ENCODE data around the gene ABCC10.
"Not testable (repeated sequence)": the region's sequence is repeated elsewhere in the genome, so short reads cannot be mapped to it uniquely, and the experiment has no call there.

Gene ABCC10

DNA sequence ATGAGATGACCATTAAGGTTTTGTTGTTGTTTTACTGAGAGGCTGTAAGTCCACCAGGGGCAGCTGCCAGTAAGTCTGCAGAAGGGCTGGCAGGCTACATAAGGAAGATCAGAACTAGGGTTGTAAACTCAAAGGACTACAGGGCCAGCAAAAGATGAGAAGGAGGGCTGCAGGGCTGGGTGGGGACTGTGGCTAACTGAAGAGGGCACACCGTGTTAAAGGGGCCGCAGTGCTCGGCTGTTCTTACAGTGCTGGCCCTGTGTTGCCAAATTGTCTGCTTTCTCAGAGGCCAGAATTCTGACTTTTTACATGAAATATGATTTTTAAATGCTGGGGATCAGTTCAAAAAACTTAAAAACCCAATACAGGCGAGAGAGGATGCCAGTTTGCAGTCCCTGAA lies 32.4 kb upstream of the ABCC10 start:
- Histone ChIP-seq H3K4me3 (ENCODE audit: low read depth in 1 of 2, low read length in 2 of 2) (no peak overlapping the region), H3K27me3 (ENCODE audit: control insufficient read depth in 1 of 2, insufficient read depth in 2 of 2, low read length in 2 of 2) (peaks cover 0 to 6% of the 10 kb centered on the region in 2 donors), H3K36me3 (ENCODE audit: insufficient read depth, low read length) (no peaks in the 10 kb centered on the region), H3K9ac (ENCODE audit: low read length) (no peak overlapping the region), H3K9me3 (ENCODE audit: low read length) (no peaks in the 10 kb centered on the region), H3K4me1 (ENCODE audit: insufficient read depth, low read length) (no peaks in the 10 kb centered on the region), H3K27ac (ENCODE audit: low read depth, low read length) (no peak overlapping the region)

DNA sequence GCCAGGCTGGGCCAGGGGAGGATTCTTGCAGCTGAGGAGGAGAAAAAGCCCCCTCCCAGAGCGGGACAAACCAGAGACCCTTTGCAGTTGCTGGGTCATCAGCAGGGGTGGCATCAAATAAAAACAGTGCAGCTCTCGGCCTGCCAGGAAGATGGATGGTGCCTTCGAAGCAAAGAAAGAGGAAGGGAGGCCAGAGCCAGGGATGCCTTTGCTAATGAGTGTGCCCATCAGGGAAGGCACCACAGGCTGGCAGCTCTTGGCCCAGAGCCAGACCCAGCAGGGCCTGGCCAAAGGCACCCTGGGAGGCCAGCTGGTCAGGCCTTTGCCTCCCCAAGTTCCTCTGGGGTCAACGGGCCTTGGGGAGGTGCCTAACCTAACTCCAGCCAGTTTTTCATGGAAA lies 31.6 kb upstream of the ABCC10 start:
- no peaks in the 10 kb centered on the region for H3K36me3 ChIP-seq (ENCODE audit: insufficient read depth, low read length)
- no peak overlapping the region for H3K27ac ChIP-seq (ENCODE audit: low read depth, low read length)
- no peak overlapping the region for H3K9ac ChIP-seq (ENCODE audit: low read length)
- peaks cover 0 to 6% of the 10 kb centered on the region in 2 donors for H3K27me3 ChIP-seq (ENCODE audit: control insufficient read depth in 1 of 2, insufficient read depth in 2 of 2, low read length in 2 of 2)
- no peaks in the 10 kb centered on the region for H3K9me3 ChIP-seq (ENCODE audit: low read length)
- no peaks in the 10 kb centered on the region for H3K4me1 ChIP-seq (ENCODE audit: insufficient read depth, low read length)
- no peak overlapping the region for H3K4me3 ChIP-seq (ENCODE audit: low read depth in 1 of 2, low read length in 2 of 2)

DNA sequence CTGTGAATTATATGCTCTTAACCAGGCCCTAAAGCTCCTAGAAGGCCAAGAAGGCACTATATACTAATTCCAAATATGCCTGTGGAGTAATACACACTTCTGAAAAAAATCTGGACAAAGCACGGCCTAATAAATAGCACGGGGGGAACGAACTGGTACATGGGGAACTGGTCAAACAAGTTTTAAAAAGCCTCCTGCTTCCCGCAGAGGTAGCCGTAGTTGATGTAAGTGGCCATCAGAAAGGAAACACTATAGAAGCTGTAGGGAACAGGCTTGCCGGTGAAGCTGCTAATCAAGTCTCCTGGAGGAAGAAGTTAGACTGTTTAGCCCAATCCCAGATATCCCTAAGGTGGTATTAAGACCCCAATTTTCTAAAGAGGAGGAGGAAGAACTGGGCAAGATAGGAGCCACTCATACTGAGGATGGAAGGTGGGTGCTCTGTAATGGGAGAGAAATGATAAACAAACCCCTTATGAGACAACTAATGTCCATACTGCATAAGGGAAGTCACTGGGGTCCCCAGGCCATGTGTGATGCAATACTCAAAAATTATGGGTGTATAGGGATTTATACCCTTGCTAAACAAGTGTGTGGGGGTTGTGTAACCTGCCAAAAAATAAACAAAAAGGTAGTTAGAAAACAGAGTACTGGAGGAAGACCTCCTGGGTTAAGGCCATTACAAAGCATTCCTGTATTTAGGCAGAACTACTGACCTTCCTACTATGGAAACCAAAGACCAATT lies 30.8 kb upstream of the ABCC10 start:
- H3K27me3 ChIP-seq (ENCODE audit: control insufficient read depth in 1 of 2, insufficient read depth in 2 of 2, low read length in 2 of 2): peaks cover 0 to 2% of the 10 kb centered on the region in 2 donors
- H3K9ac ChIP-seq (ENCODE audit: low read length): no peak overlapping the region
- H3K36me3 ChIP-seq (ENCODE audit: insufficient read depth, low read length): no peaks in the 10 kb centered on the region
- H3K9me3 ChIP-seq (ENCODE audit: low read length): no peaks in the 10 kb centered on the region
- no peak overlapping the region for H3K27ac ChIP-seq (ENCODE audit: low read depth, low read length)
- H3K4me1 ChIP-seq (ENCODE audit: insufficient read depth, low read length): no peaks in the 10 kb centered on the region
- H3K4me3 ChIP-seq (ENCODE audit: low read depth in 1 of 2, low read length in 2 of 2): no peak overlapping the region

DNA sequence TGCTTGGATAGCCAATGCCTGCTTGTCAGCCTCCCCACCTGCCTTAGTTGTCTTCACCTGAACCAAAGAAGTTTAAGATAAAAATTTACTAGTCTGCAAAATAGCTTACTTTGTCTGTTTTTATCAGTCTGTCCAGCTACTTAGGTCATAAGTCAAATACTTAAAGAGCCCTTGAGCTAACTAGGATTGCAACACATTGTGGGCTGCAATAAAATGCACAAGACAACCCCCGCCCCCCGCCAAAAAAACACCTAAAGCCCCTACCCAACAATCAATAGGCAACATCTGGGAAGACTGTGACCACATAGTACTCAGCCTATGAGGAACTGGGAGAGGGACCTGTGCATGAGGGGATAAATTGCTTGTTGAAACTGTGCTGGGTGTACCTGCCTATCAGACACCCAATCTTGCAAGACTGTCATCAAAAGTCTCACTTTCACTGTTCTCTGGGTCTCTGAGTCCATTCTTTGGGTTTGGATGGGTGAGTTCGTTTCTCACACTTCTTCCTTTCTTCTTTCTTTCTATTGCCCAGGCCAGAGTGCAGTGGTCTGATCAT lies 27.3 kb upstream of the ABCC10 start:
- Histone ChIP-seq H3K9me3 (ENCODE audit: low read length) (no peaks in the 10 kb centered on the region), H3K4me3 (ENCODE audit: low read depth in 1 of 2, low read length in 2 of 2) (no peak overlapping the region), H3K27me3 (ENCODE audit: control insufficient read depth in 1 of 2, insufficient read depth in 2 of 2, low read length in 2 of 2) (no peaks in the 10 kb centered on the region), H3K4me1 (ENCODE audit: insufficient read depth, low read length) (no peaks in the 10 kb centered on the region), H3K36me3 (ENCODE audit: insufficient read depth, low read length) (no peaks in the 10 kb centered on the region), H3K27ac (ENCODE audit: low read depth, low read length) (no peak overlapping the region), H3K9ac (ENCODE audit: low read length) (no peak overlapping the region)

DNA sequence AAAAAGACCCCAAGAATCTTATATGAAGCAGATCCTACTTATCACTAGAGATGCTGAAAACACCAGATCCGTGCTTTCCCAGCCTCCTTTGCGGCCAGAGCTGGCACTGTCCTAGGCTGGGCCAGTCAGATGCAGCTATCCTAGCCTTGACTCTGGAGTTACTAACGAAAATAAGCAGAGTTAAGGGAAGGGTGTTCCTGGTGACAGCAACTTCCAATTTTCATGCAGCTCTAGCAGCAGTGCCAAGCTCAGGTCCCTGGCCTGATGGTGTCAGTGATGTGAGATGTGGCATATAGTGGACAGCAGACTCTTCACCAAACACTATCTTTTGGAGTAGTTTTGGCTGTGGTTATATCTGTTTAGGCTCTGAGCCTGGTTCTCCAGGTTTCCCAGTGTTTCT lies 25.6 kb upstream of the ABCC10 start:
- Histone ChIP-seq H3K27ac (ENCODE audit: low read depth, low read length) (no peak overlapping the region), H3K4me3 (ENCODE audit: low read depth in 1 of 2, low read length in 2 of 2) (no peak overlapping the region), H3K9ac (ENCODE audit: low read length) (no peak overlapping the region), H3K27me3 (ENCODE audit: control insufficient read depth in 1 of 2, insufficient read depth in 2 of 2, low read length in 2 of 2) (no peaks in the 10 kb centered on the region), H3K4me1 (ENCODE audit: insufficient read depth, low read length) (no peaks in the 10 kb centered on the region), H3K9me3 (ENCODE audit: low read length) (no peaks in the 10 kb centered on the region), H3K36me3 (ENCODE audit: insufficient read depth, low read length) (no peaks in the 10 kb centered on the region)

DNA sequence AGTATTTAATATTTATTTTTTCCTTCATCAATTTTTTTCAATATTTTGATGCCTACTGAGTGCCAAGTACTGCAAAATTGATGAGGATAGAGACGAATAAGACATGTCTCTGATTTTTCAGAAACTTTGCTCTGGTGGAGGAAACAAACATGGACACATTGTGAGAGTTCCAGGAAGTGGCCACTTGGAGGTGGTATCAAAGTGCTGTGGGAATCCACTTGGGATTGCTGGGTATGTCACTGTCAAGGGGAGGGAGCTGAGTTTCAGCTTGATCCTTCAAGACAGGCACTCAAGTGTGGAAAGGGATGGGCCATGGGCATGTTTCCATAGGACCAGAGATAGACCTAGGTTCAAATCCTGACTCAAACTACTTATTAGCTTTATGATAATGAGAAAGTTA lies 24.5 kb upstream of the ABCC10 start:
- Histone ChIP-seq H3K27me3 (ENCODE audit: control insufficient read depth in 1 of 2, insufficient read depth in 2 of 2, low read length in 2 of 2) (no peaks in the 10 kb centered on the region), H3K4me1 (ENCODE audit: insufficient read depth, low read length) (no peaks in the 10 kb centered on the region), H3K9me3 (ENCODE audit: low read length) (no peaks in the 10 kb centered on the region), H3K9ac (ENCODE audit: low read length) (no peak overlapping the region), H3K36me3 (ENCODE audit: insufficient read depth, low read length) (no peaks in the 10 kb centered on the region), H3K4me3 (ENCODE audit: low read depth in 1 of 2, low read length in 2 of 2) (no peak overlapping the region), H3K27ac (ENCODE audit: low read depth, low read length) (no peak overlapping the region)

DNA sequence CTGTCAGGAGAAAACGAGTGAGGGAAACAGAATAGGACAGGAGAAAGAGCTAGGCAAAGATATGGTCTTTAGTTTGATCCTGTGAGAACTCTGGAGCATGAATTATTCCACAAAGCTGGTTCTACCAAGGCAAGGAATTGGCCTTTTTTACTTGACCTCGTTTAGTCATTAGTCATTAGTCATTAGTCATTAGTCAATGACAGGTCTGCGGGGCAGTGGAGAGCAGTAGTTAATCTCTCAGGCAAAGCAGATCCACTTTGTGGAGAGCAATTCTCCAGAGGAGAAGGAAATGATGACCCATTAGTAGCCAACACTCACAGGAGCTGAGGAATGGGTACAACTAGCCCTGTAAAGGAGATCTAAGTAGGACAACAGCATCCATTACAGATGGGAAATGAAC lies 22.0 kb upstream of the ABCC10 start:
- Histone ChIP-seq H3K4me3 (ENCODE audit: low read depth in 1 of 2, low read length in 2 of 2) (no peak overlapping the region), H3K36me3 (ENCODE audit: insufficient read depth, low read length) (no peaks in the 10 kb centered on the region), H3K4me1 (ENCODE audit: insufficient read depth, low read length) (no peaks in the 10 kb centered on the region), H3K9ac (ENCODE audit: low read length) (no peak overlapping the region), H3K9me3 (ENCODE audit: low read length) (no peaks in the 10 kb centered on the region), H3K27me3 (ENCODE audit: control insufficient read depth in 1 of 2, insufficient read depth in 2 of 2, low read length in 2 of 2) (no peaks in the 10 kb centered on the region), H3K27ac (ENCODE audit: low read depth, low read length) (no peak overlapping the region)

DNA sequence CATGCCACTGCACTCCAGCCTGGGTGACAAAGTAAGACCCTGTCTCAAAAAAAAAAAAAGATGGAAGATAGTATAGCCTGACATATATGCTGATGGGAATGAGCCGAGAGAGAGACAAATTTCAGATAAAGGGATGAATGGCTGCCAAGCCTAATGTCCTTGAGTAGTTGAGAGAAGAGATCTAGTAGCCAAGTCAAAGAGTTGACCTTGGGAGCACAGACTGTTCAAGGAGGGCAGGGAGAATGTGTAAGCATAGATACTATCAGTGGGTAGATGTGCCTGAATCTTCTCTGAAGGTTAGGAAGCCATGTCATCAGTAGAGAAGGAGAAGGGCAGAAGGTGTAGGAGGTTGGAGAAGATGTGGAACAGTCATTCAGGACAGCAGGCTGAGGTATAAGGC lies 20.0 kb upstream of the ABCC10 start:
- Histone ChIP-seq H3K36me3 (ENCODE audit: insufficient read depth, low read length) (no peaks in the 10 kb centered on the region), H3K4me3 (ENCODE audit: low read depth in 1 of 2, low read length in 2 of 2) (no peak overlapping the region), H3K9me3 (ENCODE audit: low read length) (no peaks in the 10 kb centered on the region), H3K27me3 (ENCODE audit: control insufficient read depth in 1 of 2, insufficient read depth in 2 of 2, low read length in 2 of 2) (no peaks in the 10 kb centered on the region), H3K4me1 (ENCODE audit: insufficient read depth, low read length) (no peaks in the 10 kb centered on the region), H3K9ac (ENCODE audit: low read length) (no peak overlapping the region), H3K27ac (ENCODE audit: low read depth, low read length) (no peak overlapping the region)

DNA sequence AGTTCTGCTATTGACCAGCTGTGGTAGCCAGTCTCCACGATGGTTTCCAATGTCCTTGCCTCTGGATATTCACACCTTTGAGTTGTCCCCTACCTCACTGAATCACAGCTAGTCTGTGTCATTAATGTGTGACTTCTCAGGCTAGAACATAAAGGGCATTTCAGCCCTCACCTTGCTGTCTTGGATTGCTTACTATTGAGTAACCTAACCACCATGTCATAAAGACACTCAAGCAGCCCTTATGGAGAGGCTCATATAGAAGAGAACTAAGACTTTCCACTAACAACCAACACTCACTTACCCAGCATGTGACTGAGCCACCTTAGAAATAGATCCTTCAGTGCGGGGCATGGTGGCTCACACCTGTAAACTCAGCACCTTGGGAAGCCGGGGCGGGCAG lies 19.1 kb upstream of the ABCC10 start:
- Histone ChIP-seq H3K9ac (ENCODE audit: low read length) (no peak overlapping the region), H3K27ac (ENCODE audit: low read depth, low read length) (no peak overlapping the region), H3K4me3 (ENCODE audit: low read depth in 1 of 2, low read length in 2 of 2) (no peak overlapping the region), H3K4me1 (ENCODE audit: insufficient read depth, low read length) (no peaks in the 10 kb centered on the region), H3K27me3 (ENCODE audit: control insufficient read depth in 1 of 2, insufficient read depth in 2 of 2, low read length in 2 of 2) (no peaks in the 10 kb centered on the region), H3K36me3 (ENCODE audit: insufficient read depth, low read length) (no peaks in the 10 kb centered on the region), H3K9me3 (ENCODE audit: low read length) (no peaks in the 10 kb centered on the region)

DNA sequence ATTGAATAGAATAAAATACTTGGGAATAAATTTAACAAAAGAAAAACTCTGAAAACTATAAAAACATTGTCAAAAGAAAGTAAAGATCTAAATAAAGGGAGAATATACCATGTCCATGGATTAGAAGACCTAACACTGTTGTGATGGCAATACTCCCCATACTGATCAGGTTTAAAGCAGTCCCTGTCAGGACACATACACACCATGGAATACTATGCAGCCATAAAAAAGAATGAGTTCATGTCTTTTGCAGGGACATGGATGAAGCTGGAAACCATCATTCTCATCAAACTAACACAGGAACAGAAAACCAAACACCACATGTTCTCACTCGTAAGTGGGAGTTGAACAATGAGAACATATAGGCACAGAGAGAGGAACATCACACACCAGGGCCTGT lies 16.6 kb upstream of the ABCC10 start:
- H3K27me3 ChIP-seq (ENCODE audit: control insufficient read depth in 1 of 2, insufficient read depth in 2 of 2, low read length in 2 of 2); H3K36me3 ChIP-seq (ENCODE audit: insufficient read depth, low read length): not testable (repeated sequence)

DNA sequence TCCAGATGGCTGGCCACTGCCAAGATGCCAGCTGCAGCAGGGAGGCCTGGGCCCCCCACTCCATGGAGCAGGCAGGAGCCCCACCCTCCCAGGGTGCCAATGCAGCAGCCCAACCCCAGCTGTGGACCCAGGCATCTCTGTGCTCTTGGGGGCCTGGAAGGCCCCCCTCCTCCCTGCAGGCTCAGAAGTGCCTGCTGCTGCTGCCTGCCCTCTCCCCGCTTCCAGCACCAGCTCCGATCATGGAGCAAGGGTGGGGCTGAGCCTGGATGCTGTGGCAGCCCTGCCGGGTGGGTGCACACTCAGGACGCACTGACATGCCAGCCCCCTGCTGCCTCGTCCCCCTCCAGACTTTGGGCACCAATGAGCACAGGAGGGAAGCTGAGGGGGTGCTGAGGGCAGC lies 14.8 kb upstream of the ABCC10 start:
- no peaks in the 10 kb centered on the region for H3K36me3 ChIP-seq (ENCODE audit: insufficient read depth, low read length)
- no peak overlapping the region for H3K4me3 ChIP-seq (ENCODE audit: low read depth in 1 of 2, low read length in 2 of 2)
- H3K27ac ChIP-seq (ENCODE audit: low read depth, low read length): no peak overlapping the region
- H3K4me1 ChIP-seq (ENCODE audit: insufficient read depth, low read length): no peaks in the 10 kb centered on the region
- no peak overlapping the region for H3K9ac ChIP-seq (ENCODE audit: low read length)
- no peaks in the 10 kb centered on the region for H3K27me3 ChIP-seq (ENCODE audit: control insufficient read depth in 1 of 2, insufficient read depth in 2 of 2, low read length in 2 of 2)
- H3K9me3 ChIP-seq (ENCODE audit: low read length): no peaks in the 10 kb centered on the region

More for the DNA sequence above, 16.6 kb upstream of the ABCC10 start:
- not testable (repeated sequence) for H3K9me3 ChIP-seq (ENCODE audit: low read length); H3K27ac ChIP-seq (ENCODE audit: low read depth, low read length); H3K9ac ChIP-seq (ENCODE audit: low read length); H3K4me1 ChIP-seq (ENCODE audit: insufficient read depth, low read length); H3K4me3 ChIP-seq (ENCODE audit: low read depth in 1 of 2, low read length in 2 of 2)

DNA sequence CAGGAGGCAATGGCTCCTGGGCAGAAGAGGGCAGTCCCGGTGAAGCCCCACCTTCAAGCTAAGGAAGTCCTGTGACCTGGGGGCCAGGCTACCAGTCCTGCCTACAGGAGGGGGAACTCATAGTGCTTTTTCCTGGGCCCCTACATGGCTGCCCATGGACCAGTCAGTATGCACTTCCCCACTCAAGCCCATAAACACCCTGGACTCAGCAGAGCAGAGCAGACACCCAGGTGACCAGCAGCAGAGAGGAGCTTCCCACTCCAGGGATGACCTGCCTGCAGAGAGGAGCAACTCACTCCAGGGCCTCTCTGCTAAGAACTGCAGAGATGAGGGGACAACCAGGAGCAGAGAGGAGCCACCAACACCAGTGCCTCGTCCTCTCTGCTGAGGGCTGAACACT lies 14.3 kb upstream of the ABCC10 start:
- Histone ChIP-seq H3K27me3 (ENCODE audit: control insufficient read depth in 1 of 2, insufficient read depth in 2 of 2, low read length in 2 of 2) (no peaks in the 10 kb centered on the region), H3K4me3 (ENCODE audit: low read depth in 1 of 2, low read length in 2 of 2) (no peak overlapping the region), H3K36me3 (ENCODE audit: insufficient read depth, low read length) (no peaks in the 10 kb centered on the region), H3K4me1 (ENCODE audit: insufficient read depth, low read length) (no peaks in the 10 kb centered on the region), H3K27ac (ENCODE audit: low read depth, low read length) (no peak overlapping the region), H3K9me3 (ENCODE audit: low read length) (no peaks in the 10 kb centered on the region), H3K9ac (ENCODE audit: low read length) (no peak overlapping the region)

Data from muscle layer of colon (tissue), 2 donors.